Measurements from ENCODE around the gene TYK2. TPM values are rescaled to one million over a fixed set of nuclear protein-coding genes. Genes with fewer than 3 reads are reported as not detected.

Gene TYK2
- total and polyA plus RNA-seq, 9 of the 15 experiments (the other 6 are each of a cell fraction or from before 2014, with no cell fraction given): 15.0 to 182 (median 85.9) TPM

GRCh38 chr19:10334588-10335351 is 45.6 kb downstream of the TYK2 start (continued):
- TF ChIP-seq, protein P1, sequence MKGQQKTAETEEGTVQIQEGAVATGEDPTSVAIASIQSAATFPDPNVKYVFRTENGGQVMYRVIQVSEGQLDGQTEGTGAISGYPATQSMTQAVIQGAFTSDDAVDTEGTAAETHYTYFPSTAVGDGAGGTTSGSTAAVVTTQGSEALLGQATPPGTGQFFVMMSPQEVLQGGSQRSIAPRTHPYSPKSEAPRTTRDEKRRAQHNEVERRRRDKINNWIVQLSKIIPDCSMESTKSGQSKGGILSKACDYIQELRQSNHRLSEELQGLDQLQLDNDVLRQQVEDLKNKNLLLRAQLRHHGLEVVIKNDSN (CRISPR knock-in tag; IDR thresholded peaks at IDR 0.05): peak; percentile 49
- peak; percentile 24; the same call in 1 of the 2 replicates for TF ChIP-seq HDAC2 (IDR thresholded peaks at IDR 0.05)
- no peak for TF ChIP-seq EWSR1 (IDR thresholded peaks at IDR 0.05; ENCODE audit: borderline replicate concordance, low read depth, partially characterized antibody)
- no peak for TF ChIP-seq DPF2 (IDR thresholded peaks at IDR 0.05)
- peak; percentile 62 for TF ChIP-seq FIP1L1 (IDR thresholded peaks at IDR 0.05; ENCODE audit: low read depth, low read length, poor library complexity, severe bottlenecking)
- no peak for TF ChIP-seq ETV6 (IDR thresholded peaks at IDR 0.05; ENCODE audit: borderline replicate concordance in 1 of 2, low read depth in 2 of 2, low read length in 1 of 2)
- TF ChIP-seq ETV6 (CRISPR knock-in tag; IDR thresholded peaks at IDR 0.05; ENCODE audit: borderline replicate concordance): peak; percentile 49; the same call in 1 of the 2 replicates
- TF ChIP-seq, protein P2, sequence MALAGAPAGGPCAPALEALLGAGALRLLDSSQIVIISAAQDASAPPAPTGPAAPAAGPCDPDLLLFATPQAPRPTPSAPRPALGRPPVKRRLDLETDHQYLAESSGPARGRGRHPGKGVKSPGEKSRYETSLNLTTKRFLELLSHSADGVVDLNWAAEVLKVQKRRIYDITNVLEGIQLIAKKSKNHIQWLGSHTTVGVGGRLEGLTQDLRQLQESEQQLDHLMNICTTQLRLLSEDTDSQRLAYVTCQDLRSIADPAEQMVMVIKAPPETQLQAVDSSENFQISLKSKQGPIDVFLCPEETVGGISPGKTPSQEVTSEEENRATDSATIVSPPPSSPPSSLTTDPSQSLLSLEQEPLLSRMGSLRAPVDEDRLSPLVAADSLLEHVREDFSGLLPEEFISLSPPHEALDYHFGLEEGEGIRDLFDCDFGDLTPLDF (CRISPR knock-in tag; IDR thresholded peaks at IDR 0.05): 0 out of 2 replicates have a peak, but pooled peaks have one; percentile 11
- TF ChIP-seq, protein P3, sequence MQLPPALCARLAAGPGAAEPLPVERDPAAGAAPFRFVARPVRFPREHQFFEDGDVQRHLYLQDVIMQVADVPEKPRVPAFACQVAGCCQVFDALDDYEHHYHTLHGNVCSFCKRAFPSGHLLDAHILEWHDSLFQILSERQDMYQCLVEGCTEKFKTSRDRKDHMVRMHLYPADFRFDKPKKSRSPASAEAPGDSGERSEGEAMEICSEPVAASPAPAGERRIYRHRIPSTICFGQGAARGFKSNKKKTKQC (CRISPR knock-in tag; IDR thresholded peaks at IDR 0.05): 0 out of 2 replicates have a peak, but pooled peaks have one; percentile 18
- TF ChIP-seq RB1 (IDR thresholded peaks at IDR 0.05; ENCODE audit: low read depth): 0 out of 2 replicates have a peak, but pooled peaks have one; percentile 40
- 0 out of 2 replicates have a peak, but pooled peaks have one; percentile 10 for TF ChIP-seq KLF13 (tag; IDR thresholded peaks at IDR 0.05; ENCODE audit: borderline replicate concordance, low read depth)
- TF ChIP-seq ZFX (CRISPR knock-in tag; IDR thresholded peaks at IDR 0.05): peak; percentile 83
- peak; percentile 74; the same call in 1 of the 2 replicates for TF ChIP-seq LCOR (CRISPR knock-in tag; IDR thresholded peaks at IDR 0.05)
- TF ChIP-seq CTCFL (IDR thresholded peaks at IDR 0.05; ENCODE audit: borderline replicate concordance, insufficient read depth, low read depth, low read length, poor library complexity, severe bottlenecking): peak; percentile 24
- no peak for TF ChIP-seq ZNF41 (CRISPR knock-in tag; conservative IDR thresholded peaks at IDR 0.05)
- peak; percentile 23 for TF ChIP-seq HNRNPLL (IDR thresholded peaks at IDR 0.05; ENCODE audit: low read depth, low read length, poor library complexity, severe bottlenecking)
- TF ChIP-seq ZMIZ1 (IDR thresholded peaks at IDR 0.05; ENCODE audit: low read depth in 2 of 2, low read length in 2 of 2): no peak

Measured in K562 (cell line).